HuH-7 (cell line): Measurements from ENCODE around the gene CPVL.

ENCODE experiments used
- DNase-seq: peaks from one replicate; pipeline ENCODE4 v3.0.0; 2011; ENCODE audit warnings: low spot score

CPVL gene

GRCh38 chr7:29000717-29001076, 145.6 kb downstream of the CPVL start:
- DNase-seq, result no peak

GRCh38 chr7:28999895-29000716, 146.2 kb downstream of the CPVL start:
- DNase-seq, result no peak

- no peak for DNase-seq
Measured at GRCh38 chr7:28999427-28999826, 146.9 kb downstream of the CPVL start.

GRCh38 chr7:28998105-28998504, 148.2 kb downstream of the CPVL start:
- DNase-seq, result no peak

- no peak for DNase-seq
Measured at GRCh38 chr7:28996836-28997235, 149.5 kb downstream of the CPVL start.

GRCh38 chr7:28993371-28993770, 153.0 kb downstream of the CPVL start:
- no peak for DNase-seq

GRCh38 chr7:28992798-28993197, 153.5 kb downstream of the CPVL start:
- DNase-seq, result no peak

- DNase-seq, result no peak
Measured at GRCh38 chr7:28990200-28990960, 156.0 kb downstream of the CPVL start.

GRCh38 chr7:28989211-28989980, 156.9 kb downstream of the CPVL start:
- DNase-seq, result no peak

- no peak for DNase-seq
Measured at GRCh38 chr7:28988810-28989209, 157.5 kb downstream of the CPVL start.

- DNase-seq, result no peak
Measured at GRCh38 chr7:28988091-28988490, 158.2 kb downstream of the CPVL start.

GRCh38 chr7:28986765-28987110, 159.6 kb downstream of the CPVL start:
- peak; percentile 15 for DNase-seq

- no peak for DNase-seq
Measured at GRCh38 chr7:28986028-28986764, 160.1 kb downstream of the CPVL start.

GRCh38 chr7:28984631-28985030, 161.7 kb downstream of the CPVL start:
- no peak for DNase-seq

- no peak for DNase-seq
Measured at GRCh38 chr7:28984217-28984616, 162.1 kb downstream of the CPVL start.

GRCh38 chr7:28983396-28984190, 162.7 kb downstream of the CPVL start:
- DNase-seq, result no peak

- DNase-seq, result no peak
Measured at GRCh38 chr7:28981161-28981465, 165.2 kb downstream of the CPVL start.

GRCh38 chr7:28980451-28981160, 165.7 kb downstream of the CPVL start:
- DNase-seq, result no peak

GRCh38 chr7:28979776-28980175, 166.6 kb downstream of the CPVL start:
- DNase-seq, result no peak

- no peak for DNase-seq
Measured at GRCh38 chr7:28977881-28978280, 168.5 kb downstream of the CPVL start.

GRCh38 chr7:28976022-28976421, 170.3 kb downstream of the CPVL start:
- DNase-seq, result no peak
